Osteoblast (primary cell): Measurements from ENCODE around the gene ATG7. TPM values are rescaled to one million over a fixed set of nuclear protein-coding genes. Genes with fewer than 3 reads are reported as not detected.
"Not testable (repeated sequence)": the region's sequence is repeated elsewhere in the genome, so short reads cannot be mapped to it uniquely, and the experiment has no call there.

Source experiments
- DNase-seq: peaks from one replicate; pipeline ENCODE4 v3.0.0; 2011; ENCODE audit warnings: low spot score, mixed read lengths; ENCODE audit not compliant: insufficient read length; ENCODE audit errors: missing footprints
- H2AFZ ChIP-seq: 2 replicates; pipeline ENCODE4 v1.6.0; 2011; ENCODE audit warnings: mild to moderate bottlenecking, low read length
- H3K27ac ChIP-seq: 2 replicates; pipeline ENCODE4 v1.5.1; 2011; ENCODE audit warnings: mild to moderate bottlenecking, low read depth, low read length, moderate library complexity
- H3K27me3 ChIP-seq: 2 replicates; pipeline ENCODE4 v1.6.0; 2012; ENCODE audit warnings: mild to moderate bottlenecking, control low read depth, inconsistent platforms, low read length, moderate library complexity; ENCODE audit not compliant: insufficient read depth
- H3K36me3 ChIP-seq: 2 replicates; pipeline ENCODE4 v1.5.1; 2011; ENCODE audit warnings: mild to moderate bottlenecking, low read length, control low read depth, moderate library complexity; ENCODE audit not compliant: insufficient read depth
- H3K4me1 ChIP-seq: 2 replicates; pipeline ENCODE4 v1.5.1; 2011; ENCODE audit warnings: mild to moderate bottlenecking, low read length, control low read depth, moderate library complexity; ENCODE audit not compliant: insufficient read depth
- H3K4me2 ChIP-seq: 2 replicates; pipeline ENCODE4 v1.6.0; 2011; ENCODE audit warnings: mild to moderate bottlenecking, low read length; ENCODE audit not compliant: insufficient read depth
- H3K4me3 ChIP-seq: fragments of 200-600 bp; sonication (generic); 3 replicates; pipeline ENCODE4 v1.5.1; 2012; ENCODE audit warnings: mild to moderate bottlenecking, low read length, inconsistent platforms; ENCODE audit not compliant: insufficient read depth
- H3K79me2 ChIP-seq: 2 replicates; pipeline ENCODE4 v1.6.0; 2012; ENCODE audit warnings: mild to moderate bottlenecking, low read length, control low read depth, inconsistent platforms; ENCODE audit not compliant: insufficient read depth
- H3K9me3 ChIP-seq: 2 replicates; pipeline ENCODE4 v1.5.1; 2011; ENCODE audit warnings: low read depth, low read length, control low read depth
- H4K20me1 ChIP-seq: 2 replicates; pipeline ENCODE4 v1.6.0; 2012; ENCODE audit warnings: mild to moderate bottlenecking, low read length, control low read depth; ENCODE audit not compliant: insufficient read depth
- CTCF ChIP-seq: IDR thresholded peaks from 2 replicates; pipeline ENCODE4 v1.5.1; 2011; ENCODE audit warnings: mild to moderate bottlenecking, low read depth, low read length, moderate library complexity; ENCODE audit errors: extremely low read depth
- total RNA-seq: library from RNA; depleted of rRNA; stranded (reverse); fragments of >200 nt; gene quantifications from 2 replicates; pipeline ENCODE4 v1.2.3, GENCODE V29; 2012

The ATG7 gene
- total RNA-seq, 1 donor, result 93.4 TPM

GRCh38 chr3:11499144-11499543 lies 226.9 kb downstream of the ATG7 start:
- Histone ChIP-seq H2AFZ (no peak overlapping the region), H3K79me2 (no peaks in the 10 kb centered on the region), H4K20me1 (no peaks in the 10 kb centered on the region), H3K4me1 (peaks cover 21% of the 10 kb centered on the region), H3K4me3 (no peak overlapping the region), H3K9me3 (no peaks in the 10 kb centered on the region), H3K27me3 (no peaks in the 10 kb centered on the region), H3K27ac (peak overlapping the region; percentile 70), H3K36me3 (no peaks in the 10 kb centered on the region), H3K4me2 (peak overlapping the region; percentile 42)
- peak; percentile 80 for DNase-seq
- TF ChIP-seq CTCF, result no peak

- not testable (repeated sequence) for H3K79me2 ChIP-seq, H3K27me3 ChIP-seq, H2AFZ ChIP-seq, H3K4me3 ChIP-seq, H3K27ac ChIP-seq, H3K36me3 ChIP-seq, DNase-seq, H3K9me3 ChIP-seq, H3K4me2 ChIP-seq, H4K20me1 ChIP-seq
- H3K4me1 ChIP-seq, result peaks cover 13% of the 10 kb centered on the region
Observed at GRCh38 chr3:11502413-11502812, 230.2 kb downstream of the ATG7 start.

- H3K4me2 ChIP-seq, result no peak overlapping the region
- no peaks in the 10 kb centered on the region for H3K27me3 ChIP-seq
- peaks cover 30% of the 10 kb centered on the region for H3K4me1 ChIP-seq
- H3K36me3 ChIP-seq, result peaks cover 2% of the 10 kb centered on the region
- no peak overlapping the region for H2AFZ ChIP-seq
- H3K9me3 ChIP-seq, result no peaks in the 10 kb centered on the region
- peak overlapping the region; percentile 95 for H3K27ac ChIP-seq
- DNase-seq, result no peak
- peaks cover 6% of the 10 kb centered on the region for H3K79me2 ChIP-seq
- H4K20me1 ChIP-seq, result no peaks in the 10 kb centered on the region
- no peak for TF ChIP-seq CTCF
- no peak overlapping the region for H3K4me3 ChIP-seq
Observed at GRCh38 chr3:11507719-11508118, 235.5 kb downstream of the ATG7 start.

GRCh38 chr3:11508346-11509172 lies 236.4 kb downstream of the ATG7 start:
- no peak for TF ChIP-seq CTCF
- H4K20me1 ChIP-seq, result no peaks in the 10 kb centered on the region
- peaks cover 6% of the 10 kb centered on the region for H3K79me2 ChIP-seq
- no peak overlapping the region for H2AFZ ChIP-seq
- peak overlapping the region; percentile 76 for H3K4me2 ChIP-seq
- H3K4me1 ChIP-seq, result peaks cover 31% of the 10 kb centered on the region
- H3K27me3 ChIP-seq, result no peaks in the 10 kb centered on the region
- peaks cover 2% of the 10 kb centered on the region for H3K36me3 ChIP-seq
- peak overlapping the region; percentile 95 for H3K27ac ChIP-seq
- no peaks in the 10 kb centered on the region for H3K9me3 ChIP-seq
- no peak for DNase-seq
- no peak overlapping the region for H3K4me3 ChIP-seq
